Measurements from ENCODE around the gene STARD3.

Gene STARD3

DNA sequence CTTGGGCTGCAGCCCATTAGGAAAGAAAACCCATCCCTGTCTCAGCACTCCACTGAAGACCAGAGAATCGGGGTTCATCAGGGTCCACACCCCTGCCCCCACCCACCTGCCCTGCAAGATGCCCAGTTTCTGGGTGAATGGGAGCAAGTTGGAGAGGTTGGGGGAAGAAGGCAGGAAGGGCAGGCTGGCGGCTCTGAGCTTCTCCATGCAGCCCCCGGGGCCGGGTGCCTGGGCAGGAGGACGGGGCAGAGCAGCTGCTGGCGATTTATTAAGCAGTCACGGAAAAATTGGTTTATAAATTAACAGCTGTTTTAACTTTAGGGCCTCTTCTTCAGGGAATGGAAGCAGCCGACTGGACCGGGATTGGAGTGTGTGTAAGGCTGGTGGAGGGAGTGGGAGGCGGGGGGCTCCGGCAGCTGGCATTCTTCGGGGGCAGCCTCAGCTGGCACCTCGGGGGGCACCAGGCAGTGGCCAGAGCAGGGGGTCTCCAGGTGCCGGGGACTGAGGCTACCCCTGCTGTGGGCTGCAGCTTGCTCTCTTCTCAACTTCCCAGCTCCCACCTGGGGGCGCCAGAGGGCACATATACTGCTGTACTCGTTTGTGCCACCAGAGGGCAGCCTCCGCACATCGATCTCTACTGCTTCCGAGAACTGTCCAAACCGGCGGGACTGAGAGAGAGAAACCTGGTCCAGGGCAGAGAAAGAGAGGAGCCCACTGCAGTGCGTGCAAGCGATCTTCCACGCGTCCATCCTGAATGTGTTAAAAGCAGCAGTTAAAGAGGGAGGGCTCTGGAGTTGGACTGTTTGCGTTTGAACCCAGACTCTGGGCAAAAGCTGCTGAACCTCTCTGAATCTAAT lies 15.2 kb upstream of the STARD3 start:
- peak; percentile 87 for DNase-seq (ENCODE audit: low spot score)

DNA sequence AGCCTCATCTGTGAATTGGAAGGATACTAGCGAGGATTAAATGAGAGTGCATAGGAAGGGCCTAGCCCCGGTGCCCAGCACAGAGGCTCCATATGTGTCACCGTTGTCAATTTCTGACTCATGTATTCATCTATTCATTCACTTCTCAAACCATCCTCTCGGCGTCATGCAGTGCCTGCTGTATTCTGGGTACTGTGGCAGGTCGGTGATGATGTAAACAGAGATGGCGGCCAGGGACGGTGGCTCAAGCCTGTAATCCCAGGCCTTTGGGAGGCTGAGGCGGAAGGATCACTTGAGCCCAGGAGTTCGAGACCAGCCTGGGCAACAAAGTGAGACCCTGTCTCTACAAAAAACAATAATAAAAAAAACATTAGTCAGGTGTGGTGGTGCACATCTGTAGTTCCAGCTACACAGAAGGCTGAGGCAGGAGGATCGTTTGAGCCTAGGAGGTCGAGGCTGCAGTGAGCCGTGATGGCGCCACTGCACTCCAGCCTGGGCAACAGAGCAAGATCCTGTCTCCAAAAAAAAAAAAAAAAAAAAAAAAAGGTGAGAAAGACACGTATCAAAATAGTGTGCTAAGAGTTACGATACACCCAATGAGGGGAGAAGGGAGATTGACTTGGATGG lies 14.5 kb upstream of the STARD3 start:
- DNase-seq (ENCODE audit: low spot score): no peak

DNA sequence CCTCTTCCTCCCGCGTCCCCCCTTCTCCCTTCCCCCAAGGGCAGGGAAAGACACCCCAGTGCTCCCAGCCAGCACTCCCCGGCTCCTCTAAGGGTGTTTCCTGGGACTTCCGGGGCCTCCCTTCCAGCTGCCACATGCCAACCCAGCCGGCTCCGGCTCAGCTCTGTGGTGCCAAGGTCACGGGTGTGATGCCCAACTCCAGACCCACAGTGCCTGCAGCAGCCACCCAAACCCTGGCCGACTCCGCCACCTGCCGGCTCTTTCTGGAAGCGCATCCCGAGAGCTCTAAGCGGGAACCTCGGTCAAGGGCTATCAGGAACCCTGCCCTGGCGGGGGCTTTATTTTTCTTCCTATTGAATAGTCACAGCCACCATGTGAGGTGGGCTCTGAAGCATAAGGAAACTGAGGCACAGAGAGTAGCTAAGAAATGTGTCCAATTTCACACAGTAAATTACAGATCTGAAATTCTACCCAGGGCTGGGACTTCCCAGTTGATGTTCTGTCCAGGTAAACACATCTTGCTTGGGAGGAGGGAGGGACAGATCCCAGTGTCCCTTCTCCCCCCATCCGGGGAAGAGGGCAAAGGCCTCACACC lies 13.5 kb upstream of the STARD3 start:
- peak; percentile 87 for DNase-seq (ENCODE audit: low spot score)

DNA sequence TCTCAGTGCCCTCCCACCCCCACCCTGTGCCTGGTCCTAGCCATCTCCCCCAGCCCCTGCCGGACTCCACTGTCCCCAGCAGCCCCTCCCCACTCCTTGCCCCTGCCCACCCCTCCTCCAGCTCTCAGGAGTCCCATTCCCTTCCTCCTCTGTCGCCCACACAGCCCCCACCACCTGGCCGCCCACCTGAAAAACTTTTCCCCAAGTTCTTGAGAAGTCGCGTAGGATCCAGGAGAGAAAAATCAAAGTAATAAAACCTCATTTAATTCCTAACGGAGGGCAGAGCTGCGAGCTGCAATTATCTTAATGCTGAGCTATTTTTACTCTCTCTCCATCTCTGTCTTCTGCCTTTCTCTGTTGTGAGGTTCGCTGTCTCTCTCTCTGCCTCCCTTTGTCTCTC lies 12.6 kb upstream of the STARD3 start:
- DNase-seq (ENCODE audit: low spot score): no peak

DNA sequence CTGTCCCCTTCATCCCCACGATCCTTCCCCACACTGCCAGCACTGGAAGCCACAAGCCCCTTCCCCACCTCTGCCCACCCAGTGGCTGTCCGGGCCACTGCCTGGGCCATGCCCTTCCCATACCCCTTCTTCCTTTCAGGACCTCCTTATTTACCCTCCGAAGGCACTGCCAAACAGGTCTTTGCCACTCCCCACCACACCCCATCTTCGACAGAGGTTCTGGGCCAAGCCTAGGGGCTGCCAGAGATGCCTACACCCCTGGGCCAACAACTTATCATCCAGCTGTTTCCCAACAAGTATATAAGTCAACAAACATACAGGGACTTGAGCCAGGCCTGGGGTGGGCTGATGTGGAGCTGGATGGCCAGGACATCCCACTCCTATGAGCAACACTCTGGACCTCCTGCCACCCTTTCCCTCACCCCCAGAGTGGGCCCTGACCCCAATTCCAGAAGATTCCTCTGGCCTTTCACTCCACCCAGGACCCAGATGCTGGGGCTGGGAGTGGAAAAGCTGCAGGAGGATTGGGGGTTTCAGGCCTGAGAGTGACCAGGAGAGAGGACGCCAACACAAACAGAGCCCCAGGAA lies 11.7 kb upstream of the STARD3 start:
- no peak for DNase-seq (ENCODE audit: low spot score)

DNA sequence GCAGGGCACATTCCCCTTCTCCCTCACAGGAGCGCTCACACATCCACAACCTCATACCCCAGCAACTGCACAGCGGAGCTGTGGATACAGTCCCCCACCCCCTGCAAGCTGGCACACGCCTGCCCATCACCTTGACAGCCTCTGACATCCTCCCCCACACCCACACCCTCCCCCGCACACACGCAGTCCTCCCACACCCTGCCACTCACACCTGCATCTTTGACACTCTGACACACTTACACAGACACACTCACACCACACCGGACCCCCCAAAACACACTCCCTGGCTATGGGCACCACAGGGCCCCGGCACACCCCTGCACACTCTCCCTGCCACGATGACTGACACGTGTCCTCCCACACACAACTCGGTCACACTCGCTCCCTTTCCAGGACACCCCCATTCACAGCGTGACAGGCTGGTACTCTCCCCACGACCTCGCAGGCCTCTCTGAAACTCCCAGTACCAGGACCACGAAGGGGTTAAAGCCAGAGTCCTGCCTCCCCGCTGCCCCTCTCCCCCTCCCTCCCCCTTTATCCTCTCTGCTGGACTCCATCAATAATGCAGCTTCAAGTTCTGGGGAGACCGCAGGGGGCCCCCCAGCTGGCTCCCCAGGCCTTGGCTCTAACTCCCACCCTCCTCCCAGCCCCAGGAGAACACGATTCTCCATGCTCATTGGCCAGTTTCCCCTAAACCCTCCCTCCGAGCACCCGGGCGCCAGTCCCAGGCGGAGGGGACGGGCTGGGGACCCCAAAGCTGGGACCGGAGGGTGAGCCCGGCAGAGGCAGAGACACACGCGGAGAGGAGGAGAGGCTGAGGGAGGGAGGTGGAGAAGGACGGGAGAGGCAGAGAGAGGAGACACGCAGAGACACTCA lies 10.5 kb upstream of the STARD3 start, which contains the start of gene PPP1R1B:
Gene PPP1R1B (plus strand): TSS at position 782 of the 876 bp plus-strand sequence. CDS start 441 bp downstream, outside the sequence.
- no peak for DNase-seq (ENCODE audit: low spot score)

DNA sequence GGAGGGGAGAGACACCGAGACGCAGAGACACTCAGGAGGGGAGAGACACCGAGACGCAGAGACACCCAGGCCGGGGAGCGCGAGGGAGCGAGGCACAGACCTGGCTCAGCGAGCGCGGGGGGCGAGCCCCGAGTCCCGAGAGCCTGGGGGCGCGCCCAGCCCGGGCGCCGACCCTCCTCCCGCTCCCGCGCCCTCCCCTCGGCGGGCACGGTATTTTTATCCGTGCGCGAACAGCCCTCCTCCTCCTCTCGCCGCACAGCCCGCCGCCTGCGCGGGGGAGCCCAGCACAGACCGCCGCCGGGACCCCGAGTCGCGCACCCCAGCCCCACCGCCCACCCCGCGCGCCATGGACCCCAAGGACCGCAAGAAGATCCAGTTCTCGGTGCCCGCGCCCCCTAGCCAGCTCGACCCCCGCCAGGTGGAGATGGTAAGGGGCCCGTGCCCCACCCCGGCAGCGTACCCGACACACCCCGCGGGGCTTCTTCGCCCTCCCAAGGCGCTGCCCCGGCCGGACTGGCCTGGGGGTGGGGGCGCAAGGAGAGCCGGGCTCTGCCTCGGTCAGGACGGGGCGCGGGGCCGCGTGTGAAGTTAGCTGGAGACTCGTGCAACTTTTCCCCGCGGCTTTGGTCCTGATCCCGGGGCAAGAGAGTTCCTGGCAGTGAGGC lies 9.8 kb upstream of the STARD3 start:
- DNase-seq (ENCODE audit: low spot score): no peak

DNA sequence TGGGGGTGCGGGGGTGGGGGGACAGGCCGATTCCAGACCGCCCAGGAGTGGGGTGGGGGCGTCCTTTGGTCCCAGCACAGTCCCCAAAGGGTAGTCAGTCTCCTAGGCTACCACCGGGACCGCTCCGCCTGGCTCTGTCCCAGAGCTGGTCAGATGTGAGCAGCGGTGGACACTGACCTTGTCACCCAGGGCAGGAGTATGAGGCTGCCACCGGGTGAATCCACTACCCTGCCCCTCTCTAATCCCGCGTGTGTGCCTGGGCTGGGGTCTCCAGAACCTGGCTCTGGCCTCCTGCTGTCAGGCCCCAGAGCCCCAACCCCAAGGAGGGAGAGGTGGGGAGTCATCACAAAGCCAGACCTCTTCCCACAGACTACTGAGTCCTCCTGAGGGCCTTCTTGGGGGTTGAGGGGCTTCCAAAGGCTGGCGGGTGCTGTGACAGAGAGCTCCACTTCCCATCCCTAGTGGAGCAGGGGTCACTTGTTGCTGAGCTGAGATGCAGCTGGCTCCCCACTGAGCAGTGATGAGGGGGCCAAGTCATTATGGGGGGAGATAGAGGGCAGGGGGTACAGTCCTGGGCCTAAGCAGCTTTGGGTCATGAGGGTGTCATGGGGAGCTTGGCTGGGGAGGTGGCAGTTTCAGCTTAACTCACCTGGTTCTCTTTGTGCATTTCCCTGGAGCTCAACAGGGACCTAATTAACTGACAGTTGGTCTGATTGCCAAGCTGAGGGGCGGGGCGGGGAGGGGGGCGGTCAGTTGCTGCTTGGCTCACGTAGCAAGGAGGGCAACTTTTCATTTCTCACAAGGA lies 9.0 kb upstream of the STARD3 start:
- no peak for DNase-seq (ENCODE audit: low spot score)

DNA sequence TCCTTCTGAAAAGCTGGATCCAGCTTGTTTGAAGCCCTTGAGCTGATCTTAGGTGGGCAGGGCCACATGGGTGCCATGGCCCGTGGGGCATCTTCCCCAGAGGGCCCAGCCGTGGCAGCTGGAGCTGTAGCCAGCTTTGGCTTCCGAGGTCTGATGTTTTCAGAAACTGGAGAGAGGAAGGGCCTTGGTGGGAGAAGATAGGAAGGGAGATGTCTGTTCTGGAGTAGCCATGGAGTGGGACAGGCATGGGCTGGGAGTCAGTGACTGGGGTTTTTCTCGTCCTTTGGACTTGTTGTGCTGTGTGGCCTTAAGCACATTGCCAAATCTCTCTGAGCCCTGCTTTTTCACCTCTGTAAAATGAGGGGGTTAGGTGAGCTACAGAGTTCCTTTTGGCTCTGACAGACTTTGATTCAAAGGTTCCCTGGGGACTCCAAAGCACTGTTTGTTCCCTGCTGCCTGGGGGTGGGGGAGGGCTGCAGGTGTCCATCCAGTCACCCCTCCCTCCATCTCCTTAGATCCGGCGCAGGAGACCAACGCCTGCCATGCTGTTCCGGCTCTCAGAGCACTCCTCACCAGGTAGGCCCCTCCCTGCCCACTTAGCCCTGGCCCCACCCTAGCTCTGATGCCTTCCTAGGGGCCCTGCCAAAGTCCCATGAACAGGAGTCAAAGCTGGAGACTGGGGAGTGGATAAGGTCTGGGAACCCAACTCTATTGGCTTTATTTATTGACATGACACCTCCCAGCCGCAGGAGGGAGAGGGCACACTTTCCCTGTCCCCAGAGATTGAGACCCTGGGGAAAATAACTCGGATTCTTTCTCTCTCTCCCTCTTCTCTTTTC lies 8.1 kb upstream of the STARD3 start:
- no peak for DNase-seq (ENCODE audit: low spot score)

DNA sequence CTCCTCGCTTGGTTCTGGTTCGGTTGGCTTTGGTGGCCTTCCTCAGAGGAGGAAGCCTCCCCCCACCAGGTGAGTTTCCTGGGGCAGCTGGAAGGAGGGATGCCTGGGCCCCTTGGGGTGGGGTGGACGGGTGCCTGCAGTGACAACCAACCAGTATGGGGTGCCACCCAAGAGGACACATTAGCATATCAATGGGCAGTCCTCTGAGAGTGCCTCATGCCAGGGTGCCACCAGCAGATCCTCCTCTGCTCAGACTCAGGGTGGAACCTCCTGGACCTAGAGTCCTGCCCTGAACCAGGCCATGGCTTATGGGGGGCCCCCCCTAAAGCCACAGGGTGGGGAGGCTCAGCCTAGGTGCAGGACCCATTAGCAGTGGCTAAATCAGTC lies 7.5 kb upstream of the STARD3 start:
- no peak for DNase-seq (ENCODE audit: low spot score)

DNA sequence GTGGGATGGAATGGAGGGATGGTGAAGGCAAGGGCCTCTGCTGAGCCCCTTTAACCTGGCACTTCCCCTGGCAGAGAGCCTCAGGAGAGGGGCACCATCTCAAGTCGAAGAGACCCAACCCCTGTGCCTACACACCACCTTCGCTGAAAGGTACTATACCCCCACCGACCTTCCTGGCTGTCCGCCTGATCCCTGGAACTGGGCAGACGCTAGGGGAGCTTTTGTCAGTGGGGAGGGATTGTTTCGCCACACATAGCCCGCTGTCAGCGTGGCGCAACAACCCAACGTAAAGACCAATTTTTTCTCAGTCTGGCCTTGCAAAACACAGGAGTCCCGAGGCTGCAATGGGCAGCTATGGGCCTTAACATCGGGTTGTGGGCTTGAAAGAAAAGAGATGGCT lies 7.0 kb upstream of the STARD3 start:
- DNase-seq (ENCODE audit: low spot score): no peak

DNA sequence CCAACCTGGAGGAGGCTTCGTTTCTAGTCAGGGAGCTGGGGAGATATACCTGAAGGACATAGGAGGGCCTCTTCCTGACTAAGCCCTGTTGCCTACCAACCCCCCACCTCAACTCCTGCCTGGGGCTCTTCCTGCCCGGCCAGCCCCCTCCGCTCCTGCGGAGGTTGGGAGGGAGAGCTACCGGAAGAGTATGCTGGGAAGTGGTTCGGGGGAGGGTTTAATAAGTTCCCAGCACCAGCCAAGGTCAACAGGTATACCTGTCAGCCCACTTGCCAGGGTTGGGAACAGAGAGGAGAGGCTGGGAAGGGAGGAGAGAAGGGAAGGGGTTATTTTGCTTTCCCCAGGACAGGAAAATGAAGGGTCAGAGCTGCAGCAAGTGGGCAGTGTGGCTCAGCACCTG lies 5.5 kb upstream of the STARD3 start:
- no peak for DNase-seq (ENCODE audit: low spot score)

DNA sequence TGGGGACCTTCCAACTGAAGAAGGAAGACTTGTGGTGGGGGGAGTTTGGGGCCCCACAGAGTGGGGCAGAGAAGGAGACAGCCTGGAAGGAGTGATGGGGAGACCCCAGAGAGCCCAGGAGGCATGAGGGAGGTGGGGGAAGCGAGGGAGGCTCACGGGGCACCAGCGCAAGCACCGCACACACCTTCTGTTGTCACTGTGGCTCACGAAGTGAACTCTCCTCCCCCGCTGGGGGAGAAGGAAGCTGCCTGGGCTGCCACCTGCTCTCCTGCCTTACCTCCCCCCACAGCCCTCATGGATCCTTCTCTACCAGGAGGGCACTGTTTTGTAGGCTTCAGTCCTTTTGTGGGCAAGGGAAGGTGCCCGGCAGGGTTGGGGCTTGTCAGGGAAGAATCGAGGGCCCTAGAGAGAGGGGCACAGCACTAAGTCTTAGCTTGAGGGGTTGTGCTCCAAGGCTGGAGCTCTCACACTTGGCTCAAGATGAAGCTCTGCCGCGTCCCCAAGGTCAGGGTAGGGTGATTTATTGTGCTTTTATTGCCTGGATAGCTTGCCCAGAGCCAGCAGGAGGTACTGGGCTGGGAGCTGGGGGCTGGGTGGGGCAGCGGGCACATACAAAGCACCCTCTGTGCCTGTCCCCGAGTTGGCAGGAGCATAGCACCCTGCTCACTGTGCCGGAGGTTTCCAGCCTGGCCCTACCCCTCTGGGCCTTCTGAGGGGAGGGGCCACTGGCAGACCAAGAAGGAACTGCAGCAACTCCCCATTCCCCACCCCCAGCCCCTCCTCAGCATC lies 4.6 kb upstream of the STARD3 start:
- no peak for DNase-seq (ENCODE audit: low spot score)

DNA sequence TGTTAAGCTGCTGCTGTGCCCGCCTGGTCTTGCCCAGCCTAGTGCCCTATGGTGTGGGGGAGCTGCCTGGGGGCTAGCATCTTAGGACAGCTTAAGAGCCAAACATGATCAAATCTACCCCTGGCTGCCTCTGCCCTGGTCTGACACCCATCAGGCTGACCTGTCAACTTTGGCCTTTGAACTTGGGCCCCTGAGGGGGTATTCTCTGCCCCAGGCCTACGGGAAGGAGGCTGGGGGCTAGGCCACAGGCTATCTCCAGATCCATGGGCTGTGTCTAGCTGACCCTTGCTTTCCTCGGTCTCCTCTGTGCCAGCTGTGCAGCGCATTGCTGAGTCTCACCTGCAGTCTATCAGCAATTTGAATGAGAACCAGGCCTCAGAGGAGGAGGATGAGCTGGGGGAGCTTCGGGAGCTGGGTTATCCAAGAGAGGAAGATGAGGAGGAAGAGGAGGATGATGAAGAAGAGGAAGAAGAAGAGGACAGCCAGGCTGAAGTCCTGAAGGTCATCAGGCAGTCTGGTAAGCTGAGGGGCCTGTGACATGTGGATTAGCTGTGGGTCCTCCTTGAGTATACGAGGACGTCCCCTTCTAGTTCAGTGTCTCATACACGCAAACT lies 3.3 kb upstream of the STARD3 start:
- no peak for DNase-seq (ENCODE audit: low spot score)

DNA sequence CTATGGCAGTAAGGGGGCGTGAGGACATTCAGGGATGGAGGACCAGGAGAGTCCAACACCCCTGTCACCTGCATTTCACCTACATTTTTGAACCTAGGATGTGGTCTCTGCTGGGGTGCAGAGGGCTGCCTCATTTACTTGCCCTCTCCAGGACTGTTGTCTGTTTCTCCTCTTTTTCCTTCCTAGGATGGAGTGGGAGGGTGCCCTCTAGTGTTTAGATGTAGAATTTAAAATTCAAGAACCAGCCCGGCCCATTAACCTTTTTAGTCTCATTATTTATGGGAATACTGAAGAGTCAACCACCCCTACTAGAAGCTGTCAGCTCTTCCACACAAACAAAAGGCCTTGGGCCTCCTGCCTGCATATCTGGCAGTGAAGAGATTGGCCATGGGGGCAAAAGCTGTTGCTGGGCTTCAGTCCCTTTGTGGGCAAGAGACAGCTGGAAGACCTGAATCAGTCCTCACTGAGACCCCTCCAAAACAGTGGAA lies 2.5 kb upstream of the STARD3 start:
- DNase-seq (ENCODE audit: low spot score): peak; percentile 49

DNA sequence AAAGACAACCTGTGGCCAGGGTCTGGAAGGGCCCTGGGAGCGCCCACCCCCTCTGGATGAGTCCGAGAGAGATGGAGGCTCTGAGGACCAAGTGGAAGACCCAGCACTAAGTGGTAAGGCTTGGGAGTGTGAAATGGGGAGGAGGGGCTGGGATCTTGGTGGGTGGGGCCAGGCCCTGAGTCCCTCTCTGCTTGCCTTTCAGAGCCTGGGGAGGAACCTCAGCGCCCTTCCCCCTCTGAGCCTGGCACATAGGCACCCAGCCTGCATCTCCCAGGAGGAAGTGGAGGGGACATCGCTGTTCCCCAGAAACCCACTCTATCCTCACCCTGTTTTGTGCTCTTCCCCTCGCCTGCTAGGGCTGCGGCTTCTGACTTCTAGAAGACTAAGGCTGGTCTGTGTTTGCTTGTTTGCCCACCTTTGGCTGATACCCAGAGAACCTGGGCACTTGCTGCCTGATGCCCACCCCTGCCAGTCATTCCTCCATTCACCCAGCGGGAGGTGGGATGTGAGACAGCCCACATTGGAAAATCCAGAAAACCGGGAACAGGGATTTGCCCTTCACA lies 1.2 kb upstream of the STARD3 start:
- no peak for DNase-seq (ENCODE audit: low spot score)

DNA sequence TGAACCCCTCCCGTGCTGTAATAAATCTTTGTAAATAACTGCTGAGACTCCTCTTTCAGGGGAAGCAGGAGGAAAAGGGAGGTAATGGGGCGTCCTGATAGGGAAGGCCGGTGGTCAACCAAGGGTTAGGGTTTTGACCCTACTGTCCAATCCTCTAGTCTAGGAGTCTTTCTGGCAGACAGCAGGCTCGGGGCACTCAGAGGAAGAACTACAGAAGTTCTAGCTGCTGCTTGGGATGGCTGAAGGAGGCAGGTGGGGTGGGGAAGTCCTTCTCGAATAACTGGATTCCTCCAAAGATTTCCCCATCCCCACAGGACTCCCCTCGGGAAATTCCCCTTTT lies 387 bp upstream of the STARD3 start:
- no peak for DNase-seq (ENCODE audit: low spot score)

DNA sequence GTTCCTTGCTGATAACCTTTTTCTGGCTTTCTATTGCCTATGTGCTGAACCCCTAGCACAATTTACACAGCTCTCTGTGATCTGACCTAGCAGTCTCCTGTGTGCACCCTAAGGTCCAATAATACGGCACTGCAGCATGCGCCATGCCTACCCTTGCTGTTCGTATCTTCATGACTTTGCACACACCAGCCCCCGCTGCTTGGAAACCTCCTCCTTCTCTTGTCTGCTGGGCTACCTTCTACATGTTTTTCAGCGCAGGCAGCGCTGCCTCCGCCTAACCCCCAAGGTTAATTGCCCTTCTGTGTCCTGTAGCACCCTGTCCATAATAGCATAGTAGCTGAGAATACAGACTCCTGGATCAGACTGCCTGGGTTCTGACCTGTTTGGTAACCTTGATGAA lies 1.4 kb downstream of the STARD3 start:
- DNase-seq (ENCODE audit: low spot score): no peak
